ENCODE measurements around the gene SNAP29.

Gene SNAP29

GRCh38 chr22:20865331-20865730 lies 6.5 kb downstream of the SNAP29 start:
- in situ Hi-C loops (cut with HindIII; ENCODE audit: low sequenced_read_pairs): loop anchor here (5.0 kb wide), 2 partner anchors 48 to 97 kb away; no protein-coding TSS in a partner anchor

GRCh38 chr22:20865875-20866445 lies 7.2 kb downstream of the SNAP29 start:
- in situ Hi-C loops (cut with HindIII; ENCODE audit: low sequenced_read_pairs): loop anchor here (5.0 kb wide), 2 partner anchors 49 to 96 kb away; no protein-coding TSS in a partner anchor

- in situ Hi-C loops (cut with HindIII; ENCODE audit: low sequenced_read_pairs): loop anchor here (5.0 kb wide), 2 partner anchors 49 to 96 kb away; no protein-coding TSS in a partner anchor
These were observed 7.9 kb downstream of the SNAP29 start for GRCh38 chr22:20866736-20867135.

- in situ Hi-C loops (cut with HindIII; ENCODE audit: low sequenced_read_pairs): loop anchor here (5.0 kb wide), 2 partner anchors 50 to 95 kb away; no protein-coding TSS in a partner anchor
These were observed 8.6 kb downstream of the SNAP29 start for GRCh38 chr22:20867179-20868024.

GRCh38 chr22:20868025-20868962 lies 9.5 kb downstream of the SNAP29 start:
- in situ Hi-C loops (cut with HindIII; ENCODE audit: low sequenced_read_pairs): loop anchor here (5.0 kb wide), 2 partner anchors 51 to 94 kb away; no protein-coding TSS in a partner anchor

- in situ Hi-C loops (cut with HindIII; ENCODE audit: low sequenced_read_pairs): loop anchor here (5.0 kb wide), 2 partner anchors 52 to 93 kb away; no protein-coding TSS in a partner anchor
These were observed 10.4 kb downstream of the SNAP29 start for GRCh38 chr22:20869234-20869633.

- in situ Hi-C loops (cut with HindIII; ENCODE audit: low sequenced_read_pairs): no loop called here
These were observed 14.4 kb downstream of the SNAP29 start for GRCh38 chr22:20873214-20873613.

- in situ Hi-C loops (cut with HindIII; ENCODE audit: low sequenced_read_pairs): no loop called here
These were observed 16.5 kb downstream of the SNAP29 start for GRCh38 chr22:20875296-20875695.

- in situ Hi-C loops (cut with HindIII; ENCODE audit: low sequenced_read_pairs): no loop called here
These were observed 18.9 kb downstream of the SNAP29 start for GRCh38 chr22:20877715-20878114.

- in situ Hi-C loops (cut with HindIII; ENCODE audit: low sequenced_read_pairs): no loop called here
These were observed 22.4 kb downstream of the SNAP29 start for GRCh38 chr22:20881231-20881630.

- in situ Hi-C loops (cut with HindIII; ENCODE audit: low sequenced_read_pairs): no loop called here
These were observed 23.3 kb downstream of the SNAP29 start for GRCh38 chr22:20881869-20882815.

GRCh38 chr22:20882855-20883254 lies 24.0 kb downstream of the SNAP29 start:
- in situ Hi-C loops (cut with HindIII; ENCODE audit: low sequenced_read_pairs): no loop called here

GRCh38 chr22:20884454-20884853 lies 25.6 kb downstream of the SNAP29 start:
- in situ Hi-C loops (cut with HindIII; ENCODE audit: low sequenced_read_pairs): no loop called here

GRCh38 chr22:20885017-20885556 lies 26.3 kb downstream of the SNAP29 start:
- in situ Hi-C loops (cut with HindIII; ENCODE audit: low sequenced_read_pairs): no loop called here

GRCh38 chr22:20885557-20886323 lies 26.9 kb downstream of the SNAP29 start:
- in situ Hi-C loops (cut with HindIII; ENCODE audit: low sequenced_read_pairs): no loop called here

GRCh38 chr22:20887375-20887774 lies 28.6 kb downstream of the SNAP29 start:
- in situ Hi-C loops (cut with HindIII; ENCODE audit: low sequenced_read_pairs): no loop called here

- in situ Hi-C loops (cut with HindIII; ENCODE audit: low sequenced_read_pairs): no loop called here
These were observed 30.4 kb downstream of the SNAP29 start for GRCh38 chr22:20889025-20889704.

GRCh38 chr22:20889904-20890540 lies 31.2 kb downstream of the SNAP29 start:
- in situ Hi-C loops (cut with HindIII; ENCODE audit: low sequenced_read_pairs): no loop called here
